ENCODE data around the gene FEM1C.

Gene FEM1C, protein sequence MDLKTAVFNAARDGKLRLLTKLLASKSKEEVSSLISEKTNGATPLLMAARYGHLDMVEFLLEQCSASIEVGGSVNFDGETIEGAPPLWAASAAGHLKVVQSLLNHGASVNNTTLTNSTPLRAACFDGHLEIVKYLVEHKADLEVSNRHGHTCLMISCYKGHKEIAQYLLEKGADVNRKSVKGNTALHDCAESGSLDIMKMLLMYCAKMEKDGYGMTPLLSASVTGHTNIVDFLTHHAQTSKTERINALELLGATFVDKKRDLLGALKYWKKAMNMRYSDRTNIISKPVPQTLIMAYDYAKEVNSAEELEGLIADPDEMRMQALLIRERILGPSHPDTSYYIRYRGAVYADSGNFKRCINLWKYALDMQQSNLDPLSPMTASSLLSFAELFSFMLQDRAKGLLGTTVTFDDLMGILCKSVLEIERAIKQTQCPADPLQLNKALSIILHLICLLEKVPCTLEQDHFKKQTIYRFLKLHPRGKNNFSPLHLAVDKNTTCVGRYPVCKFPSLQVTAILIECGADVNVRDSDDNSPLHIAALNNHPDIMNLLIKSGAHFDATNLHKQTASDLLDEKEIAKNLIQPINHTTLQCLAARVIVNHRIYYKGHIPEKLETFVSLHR

DNA sequence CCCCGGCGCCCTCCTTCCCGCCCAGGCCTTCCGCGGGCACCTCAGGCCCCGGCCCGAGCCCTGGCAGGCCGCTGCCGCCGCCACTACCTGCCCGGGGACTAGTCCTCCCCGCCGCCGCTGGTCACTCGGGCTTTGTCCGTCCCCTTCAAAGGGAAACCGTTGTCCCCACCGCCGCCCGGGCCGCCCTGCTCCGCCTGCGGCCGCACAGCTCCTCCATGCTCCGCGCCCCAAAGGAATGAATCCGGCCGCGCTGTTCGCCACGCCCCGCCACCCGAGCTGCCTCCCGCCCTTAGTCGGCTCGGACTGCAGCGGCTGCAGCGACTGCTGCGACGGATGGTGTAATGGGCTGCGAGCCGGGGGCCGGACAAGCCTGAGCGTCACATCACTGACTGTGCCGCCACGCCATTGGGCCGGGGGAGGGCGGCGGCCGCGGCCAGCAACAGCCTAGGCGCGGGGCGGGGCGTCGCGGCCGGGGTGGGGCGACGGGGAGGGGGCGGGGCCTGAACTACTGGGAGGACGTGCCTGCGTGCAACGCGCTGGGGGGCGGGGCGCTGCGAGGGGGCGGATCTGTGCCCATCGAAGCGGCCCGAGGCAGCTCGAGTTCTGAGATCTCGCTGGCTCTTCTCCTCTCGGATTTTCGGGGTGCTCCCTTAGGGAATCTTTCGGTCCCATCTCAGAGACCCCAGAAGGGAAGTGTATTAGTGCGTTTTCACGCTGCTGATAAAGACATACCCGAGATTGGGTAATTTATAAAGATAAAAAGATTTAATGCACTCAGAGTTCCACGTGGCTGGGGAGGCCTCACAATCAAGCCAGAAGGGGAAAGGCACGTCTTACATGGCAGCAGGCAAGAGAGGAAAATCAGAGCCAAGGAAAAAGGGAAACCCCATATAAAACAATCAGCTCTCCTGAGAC is at the start of gene FEM1C:
Gene FEM1C (minus strand): TSS at position 340 of the 915 bp plus-strand sequence. CDS start 1,282 bp downstream, outside the sequence.
- DNase-seq (ENCODE audit: low spot score): peak; percentile 94

DNA sequence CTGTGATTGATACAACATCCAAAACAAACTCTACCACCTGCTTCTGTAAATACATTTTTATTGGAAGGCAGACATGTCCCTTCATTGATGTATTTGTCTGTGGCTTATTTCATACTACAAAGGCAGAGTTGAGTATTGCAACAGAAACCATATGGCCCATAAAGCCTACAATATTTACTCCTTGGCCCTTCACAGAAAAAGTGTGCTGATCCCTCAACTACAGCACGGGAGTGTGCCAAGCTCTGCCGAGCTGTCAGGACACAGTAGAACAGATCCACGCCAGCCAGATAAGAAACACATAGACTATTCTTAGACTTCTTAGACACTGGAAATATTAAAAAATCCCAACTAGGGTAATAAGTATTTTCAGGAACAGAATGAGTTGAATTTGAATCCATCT is 44.5 kb upstream of the FEM1C start:
- no peak for DNase-seq (ENCODE audit: low spot score)

DNA sequence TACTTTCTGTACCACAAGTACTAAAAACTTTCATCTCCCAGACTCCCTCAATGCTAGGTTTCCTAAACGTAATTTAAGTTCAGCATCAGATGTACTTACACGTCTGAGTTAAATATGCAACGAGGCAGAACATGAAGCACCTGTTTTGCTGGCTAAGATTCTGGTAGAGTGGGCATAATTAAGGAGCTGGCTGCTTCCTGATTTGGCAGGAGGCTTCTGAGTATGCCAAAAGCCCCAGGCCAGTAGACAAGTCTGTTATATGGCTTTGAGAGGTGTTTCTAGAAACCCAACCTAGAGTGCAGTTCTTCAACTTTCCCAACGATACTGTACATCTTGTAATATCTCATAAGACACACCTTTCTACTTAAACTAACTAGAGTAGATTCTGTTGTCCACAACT is 44.1 kb upstream of the FEM1C start:
- DNase-seq (ENCODE audit: low spot score): no peak

DNA sequence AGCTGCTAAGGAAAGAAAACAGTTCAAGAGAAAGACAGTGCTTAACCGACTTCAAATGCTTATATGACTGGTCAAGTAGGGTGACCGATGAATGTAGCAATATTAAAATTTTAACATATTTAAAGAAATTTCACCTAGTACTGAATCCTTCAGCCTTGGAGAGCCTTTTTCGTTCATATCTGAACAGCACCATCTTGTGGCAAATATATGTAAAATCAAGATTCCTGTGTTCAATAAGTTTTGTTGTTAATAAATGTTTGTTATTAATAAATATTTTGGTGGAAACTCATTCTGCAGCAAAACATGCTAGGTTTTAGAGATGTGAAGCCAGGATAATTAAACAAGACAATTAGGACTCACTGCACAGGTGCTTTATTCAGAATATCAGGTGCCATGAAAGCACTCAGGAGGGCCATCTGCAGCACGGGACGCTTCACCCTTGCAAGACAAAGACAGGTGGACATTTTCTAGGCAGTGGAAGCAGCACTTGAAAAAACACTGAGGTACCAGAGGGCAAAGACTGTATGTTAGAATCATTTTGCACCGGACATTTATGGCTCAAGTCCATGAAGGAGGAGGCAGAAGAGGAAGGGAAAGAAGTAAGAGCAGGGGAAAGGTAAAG is 42.1 kb upstream of the FEM1C start:
- DNase-seq (ENCODE audit: low spot score): peak; percentile 56

DNA sequence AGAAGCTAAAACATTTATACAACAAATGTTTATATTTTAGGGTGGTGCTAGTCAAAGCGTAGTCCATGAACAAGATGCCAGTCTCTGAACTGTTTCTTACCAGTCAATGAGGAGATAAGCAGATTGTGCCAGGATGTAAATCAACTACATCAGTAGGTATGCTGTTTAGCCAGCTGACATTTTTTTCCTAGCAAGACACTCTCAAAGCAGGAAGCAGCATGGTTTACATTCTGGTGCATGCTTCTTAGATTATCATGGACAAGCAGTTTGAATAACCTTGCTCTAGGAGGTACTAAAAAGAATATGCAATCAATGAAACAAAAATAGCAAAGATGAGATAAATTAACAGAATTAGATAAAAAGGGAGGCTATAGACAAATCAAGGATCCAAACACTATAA is 40.7 kb upstream of the FEM1C start:
- DNase-seq (ENCODE audit: low spot score): no peak

DNA sequence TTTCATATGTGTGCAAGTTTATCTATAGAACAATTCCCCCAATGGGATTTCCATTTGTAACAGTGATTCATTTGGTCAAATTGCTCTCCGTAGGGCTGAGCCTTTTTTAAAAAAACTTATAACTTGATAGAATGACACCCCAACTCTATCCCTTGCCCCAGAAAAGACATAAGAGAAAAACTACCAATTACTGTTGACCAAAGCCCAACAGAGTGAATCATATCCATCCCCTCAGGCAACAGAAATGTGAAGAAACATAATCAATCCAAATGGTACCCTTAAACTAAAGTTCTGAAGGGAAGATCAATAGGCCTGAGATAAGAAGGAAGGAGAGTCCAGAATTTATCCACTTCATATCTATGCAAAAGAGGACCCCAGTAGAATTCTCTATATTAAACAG is 39.9 kb upstream of the FEM1C start:
- DNase-seq (ENCODE audit: low spot score): no peak

DNA sequence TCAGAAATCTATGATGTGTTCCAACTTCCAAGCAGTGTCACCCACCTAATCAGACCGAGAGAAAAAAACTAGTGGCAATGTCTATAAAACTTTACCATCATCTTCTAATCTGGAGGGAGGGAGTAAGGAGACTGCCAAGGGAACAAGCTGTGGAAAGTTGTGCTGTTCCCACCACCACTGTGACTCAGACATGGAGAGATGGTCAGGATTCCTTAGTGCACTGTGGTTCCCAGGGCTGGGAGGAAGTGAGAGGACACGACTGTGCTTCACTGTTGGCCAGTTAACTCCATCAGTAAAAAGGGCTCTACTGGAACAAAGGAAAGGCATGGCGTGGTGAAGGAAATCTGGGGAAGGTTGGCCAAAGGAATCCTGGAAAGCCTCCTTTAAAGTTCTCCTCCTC is 38.9 kb upstream of the FEM1C start:
- DNase-seq (ENCODE audit: low spot score): no peak

DNA sequence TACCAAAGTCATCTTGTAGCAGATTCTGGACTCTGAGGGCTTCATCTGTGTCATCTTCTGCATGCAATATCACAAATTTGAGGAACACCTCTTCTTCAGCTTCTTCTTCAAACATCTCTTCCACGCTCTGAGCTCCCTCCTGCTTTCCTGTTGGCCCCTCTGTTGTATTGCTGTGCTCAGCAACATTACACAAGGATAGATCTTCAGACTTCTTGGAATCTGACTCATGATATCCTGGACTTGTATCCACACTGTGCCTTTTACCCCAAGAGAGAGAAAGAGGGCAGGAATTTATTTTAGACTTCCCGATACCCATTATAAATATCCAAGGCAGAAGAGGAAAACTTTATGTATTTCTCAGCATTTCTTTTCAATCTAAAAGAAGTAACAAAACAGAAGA is 36.4 kb upstream of the FEM1C start:
- DNase-seq (ENCODE audit: low spot score): no peak

DNA sequence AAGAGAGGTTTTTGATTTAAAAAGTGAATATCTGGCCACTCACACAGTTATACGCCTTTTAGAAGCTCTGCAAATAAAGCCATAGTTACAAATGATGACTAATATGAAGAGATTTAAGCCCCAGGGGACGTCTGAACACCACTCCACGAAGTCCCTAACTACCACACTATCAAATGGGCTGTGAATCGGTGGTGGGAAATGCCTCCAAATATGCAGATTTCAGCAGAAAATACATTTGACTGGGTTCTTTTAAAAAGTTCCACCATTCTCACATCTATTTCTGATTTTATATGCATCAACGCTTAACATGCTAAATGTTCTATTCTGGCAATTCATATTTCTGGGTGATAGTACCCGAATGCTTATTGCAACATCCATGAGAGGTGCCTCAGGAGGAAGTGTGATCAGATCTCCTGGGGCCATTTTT is 35.2 kb upstream of the FEM1C start:
- DNase-seq (ENCODE audit: low spot score): no peak

DNA sequence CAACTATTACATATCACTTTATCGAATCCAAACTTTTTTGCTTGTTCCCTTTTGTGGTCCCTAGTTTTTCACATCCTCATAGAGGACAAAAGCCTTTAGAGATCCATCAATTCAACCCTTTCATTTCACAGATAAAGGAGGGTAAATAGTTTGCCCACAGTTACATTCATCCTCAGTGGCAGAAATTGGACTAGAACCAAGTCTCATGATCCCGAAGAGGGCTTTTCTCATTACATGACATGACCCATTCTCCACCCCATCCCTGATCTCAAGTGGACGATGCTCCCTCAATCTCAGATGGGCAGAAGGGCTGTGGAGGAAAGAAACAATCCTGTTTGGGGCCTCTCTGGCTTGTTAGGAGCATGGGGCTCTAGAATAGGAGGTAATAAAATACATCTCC is 34.6 kb upstream of the FEM1C start:
- DNase-seq (ENCODE audit: low spot score): no peak

DNA sequence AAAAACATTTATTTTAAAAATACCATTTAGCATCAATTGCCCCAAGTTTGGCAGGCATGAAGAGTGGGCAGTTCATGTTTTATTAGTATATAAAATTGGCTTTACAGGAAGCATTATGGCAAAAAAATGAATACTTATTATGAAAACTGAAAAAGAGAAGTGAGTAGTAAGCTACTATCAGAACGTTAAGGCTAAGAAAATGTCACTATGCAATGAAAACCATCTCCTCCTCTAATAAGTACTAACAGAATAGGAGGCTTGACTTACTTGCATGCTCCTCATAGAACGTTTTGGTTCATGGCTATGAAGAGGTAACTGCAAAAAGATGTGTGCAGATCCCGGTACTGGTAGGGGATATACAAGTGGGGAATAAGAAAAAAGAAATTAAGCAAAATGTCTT is 34.1 kb upstream of the FEM1C start:
- DNase-seq (ENCODE audit: low spot score): no peak

DNA sequence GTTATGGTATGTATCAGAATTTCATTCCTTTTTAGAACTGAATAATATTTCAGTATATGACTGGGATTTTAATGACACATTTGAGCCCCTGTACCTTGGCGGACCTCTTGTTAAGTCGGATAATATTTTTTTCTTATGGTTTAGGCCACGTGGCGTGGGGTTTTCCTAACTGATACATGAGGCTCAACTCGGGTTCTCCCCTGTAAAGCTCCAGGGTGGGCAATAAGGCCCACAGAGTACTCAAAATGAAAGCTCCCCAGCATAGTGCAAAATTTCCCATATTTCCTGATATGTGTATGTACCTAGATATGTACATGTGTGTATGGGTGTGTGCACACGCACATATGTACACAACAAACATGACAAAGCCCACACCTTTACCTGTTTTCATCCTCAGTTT is 33.2 kb upstream of the FEM1C start:
- DNase-seq (ENCODE audit: low spot score): no peak

DNA sequence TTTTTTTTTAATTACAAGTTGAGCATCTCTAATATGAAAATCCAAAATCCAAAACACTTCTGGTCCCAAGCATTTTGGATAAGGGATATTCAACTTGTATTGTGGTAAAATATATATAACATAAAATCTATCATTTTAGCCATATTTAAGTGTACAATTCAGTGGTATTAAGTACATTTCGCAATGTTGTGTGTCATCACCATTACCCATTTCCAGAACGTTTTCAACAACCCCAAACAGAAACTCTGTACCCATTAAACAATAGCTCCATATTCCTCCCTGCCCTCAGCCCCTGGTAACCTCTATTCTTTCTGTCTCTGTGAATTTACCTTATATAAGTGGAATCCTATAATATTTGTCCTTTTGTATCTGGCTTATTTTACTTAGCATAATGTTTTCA is 32.8 kb upstream of the FEM1C start:
- no peak for DNase-seq (ENCODE audit: low spot score)

DNA sequence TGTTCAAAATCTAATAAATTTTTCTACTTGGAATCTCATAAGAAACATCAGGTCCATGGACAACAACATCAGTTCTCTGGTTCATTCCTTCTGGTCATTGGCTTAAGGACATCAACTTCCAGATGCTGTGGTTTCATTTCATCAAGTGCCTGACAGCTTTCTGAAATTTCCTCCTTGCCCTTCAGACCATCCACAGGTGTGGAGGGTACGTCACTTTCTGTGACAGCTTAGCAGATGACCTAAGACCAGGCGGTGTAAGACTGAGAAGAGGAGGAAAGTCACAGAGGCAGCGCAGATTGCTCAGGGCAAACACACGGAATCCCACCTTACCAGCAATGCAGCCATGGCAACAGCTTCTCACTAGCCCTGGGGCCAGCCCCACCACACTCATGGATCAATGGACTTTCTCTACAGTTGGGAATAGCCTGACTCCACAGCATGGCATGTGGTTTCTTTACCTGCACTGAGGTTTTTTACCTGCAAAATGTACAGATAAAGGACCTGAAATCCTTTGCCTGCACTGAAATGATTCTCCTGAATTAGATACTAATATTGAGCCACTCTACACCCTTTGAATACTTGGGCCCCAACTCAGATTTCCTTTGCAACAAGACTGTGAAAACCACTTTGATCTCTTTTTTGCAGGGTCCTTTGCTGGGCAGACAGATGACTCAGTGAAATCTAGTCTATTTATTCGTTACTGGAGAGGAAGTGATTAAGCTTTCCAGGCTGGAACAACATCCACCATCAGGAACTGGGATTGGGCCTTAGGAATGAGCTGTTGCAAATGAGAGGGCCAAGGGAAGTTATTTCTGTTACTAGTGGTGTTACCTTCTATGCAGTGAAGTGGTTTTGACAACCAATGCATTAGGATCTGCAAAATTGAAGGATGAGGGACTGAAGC is 30.8 kb upstream of the FEM1C start:
- DNase-seq (ENCODE audit: low spot score): no peak

DNA sequence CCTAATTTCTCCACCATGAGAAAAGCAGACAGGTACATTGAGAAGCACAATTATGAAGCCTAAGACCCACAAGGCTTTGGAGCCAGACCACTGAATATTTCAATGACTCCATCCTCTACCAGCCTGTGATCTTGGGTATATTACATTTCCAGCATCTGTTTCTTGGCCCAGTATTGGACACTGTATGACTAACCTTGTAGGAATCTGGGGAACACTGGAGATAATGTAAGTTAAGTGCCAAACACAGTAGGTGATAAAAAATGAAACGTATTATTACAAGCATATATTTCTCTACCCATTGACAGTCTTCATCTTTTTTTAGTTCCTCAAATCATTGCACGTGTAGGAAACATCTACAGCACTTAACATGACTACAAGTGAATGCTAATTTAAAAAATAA is 28.6 kb upstream of the FEM1C start:
- DNase-seq (ENCODE audit: low spot score): no peak

DNA sequence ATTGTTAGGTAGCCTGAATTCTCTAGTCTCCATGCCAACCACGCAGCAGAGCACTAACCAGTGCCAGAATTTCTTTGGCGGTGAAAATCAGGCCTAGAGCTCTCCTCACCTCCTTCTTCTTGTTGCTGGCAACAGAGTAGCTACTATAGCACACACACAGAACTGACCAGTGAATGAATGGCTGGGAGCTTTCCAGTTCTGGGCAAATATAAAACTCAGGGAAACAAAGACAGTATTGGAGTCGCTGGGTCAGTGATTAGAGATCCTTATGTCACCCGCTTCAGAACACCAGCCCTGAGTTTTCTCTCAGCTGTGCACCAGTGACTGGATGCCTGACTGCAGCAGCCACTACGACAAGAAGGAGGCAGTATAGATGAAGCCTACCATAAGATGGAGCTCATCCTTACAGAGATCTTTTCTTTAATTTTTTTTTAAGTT is 26.9 kb upstream of the FEM1C start:
- DNase-seq (ENCODE audit: low spot score): no peak

DNA sequence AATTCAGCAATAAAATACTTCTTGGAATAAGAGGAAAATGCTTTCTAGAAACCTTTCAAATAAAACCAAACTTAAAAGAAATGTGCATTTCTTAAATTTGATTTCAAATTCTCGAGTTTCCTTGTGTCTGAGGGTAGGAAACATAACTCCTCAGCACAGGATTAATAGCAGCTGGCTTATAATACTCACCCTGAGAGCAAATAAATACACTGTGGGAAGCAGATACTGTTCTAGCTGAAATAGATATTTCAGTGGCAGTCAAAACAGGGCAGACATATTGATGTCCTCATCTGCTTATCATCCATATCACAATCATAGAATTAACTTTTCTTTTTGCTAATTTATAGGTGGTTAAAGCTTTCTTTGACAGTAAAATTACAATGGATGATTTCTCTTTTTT is 24.1 kb upstream of the FEM1C start:
- no peak for DNase-seq (ENCODE audit: low spot score)

DNA sequence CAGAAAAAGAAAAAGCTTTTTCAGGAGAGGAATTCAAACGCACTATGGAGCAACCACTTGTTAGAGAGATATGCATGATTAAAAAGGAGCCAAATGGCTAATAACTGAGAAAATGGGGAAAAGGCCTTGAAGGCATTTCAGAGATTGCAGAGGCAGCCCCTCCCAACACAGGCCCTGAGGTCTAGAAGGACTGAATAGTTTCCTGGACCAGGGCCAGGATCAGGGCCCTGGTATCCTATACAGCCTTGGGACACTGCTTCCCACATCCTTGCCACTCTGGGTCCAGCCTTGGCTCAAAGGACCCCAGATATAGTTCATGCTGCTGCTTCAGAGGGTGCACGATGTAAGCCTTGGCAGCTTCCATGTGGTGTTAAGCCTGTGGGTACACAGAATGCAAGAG is 20.7 kb upstream of the FEM1C start:
- DNase-seq (ENCODE audit: low spot score): no peak

DNA sequence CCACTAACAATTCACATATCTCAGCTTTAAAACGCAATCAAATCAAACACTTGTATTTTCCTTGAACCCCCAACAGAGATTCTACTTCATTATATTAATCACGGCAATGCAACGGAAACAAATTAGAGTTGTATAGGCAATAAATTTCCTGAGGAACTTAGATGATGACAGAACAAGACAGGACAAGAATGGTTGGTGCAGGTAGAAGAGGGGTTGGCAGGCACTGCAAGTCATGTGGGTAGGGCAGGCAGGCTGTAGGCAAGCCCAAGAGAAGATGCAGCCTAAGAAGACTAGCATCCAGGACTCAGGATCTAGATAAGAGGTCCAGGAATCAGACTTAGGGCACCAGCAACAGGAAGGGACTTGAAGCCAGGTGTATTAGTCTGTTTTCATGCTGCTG is 16.6 kb upstream of the FEM1C start:
- no peak for DNase-seq (ENCODE audit: low spot score)

DNA sequence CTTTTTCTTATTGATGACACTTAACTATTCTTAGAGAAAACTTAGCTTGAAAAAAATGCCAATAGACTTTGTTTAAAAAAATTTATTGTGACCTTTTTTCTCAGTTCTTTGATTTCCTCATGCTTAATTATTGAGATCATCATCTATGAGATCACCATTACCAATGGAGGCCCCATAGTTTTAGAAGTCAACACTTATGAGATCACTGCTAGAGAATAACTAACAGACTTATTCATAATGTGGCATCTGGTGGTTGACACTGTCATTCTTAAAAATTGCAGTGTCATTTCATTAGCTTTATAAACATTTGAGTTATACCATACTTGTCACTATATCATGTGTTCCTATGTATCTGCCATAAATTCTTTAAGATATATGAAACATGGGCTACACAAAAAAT is 14.9 kb upstream of the FEM1C start:
- no peak for DNase-seq (ENCODE audit: low spot score)

DNA sequence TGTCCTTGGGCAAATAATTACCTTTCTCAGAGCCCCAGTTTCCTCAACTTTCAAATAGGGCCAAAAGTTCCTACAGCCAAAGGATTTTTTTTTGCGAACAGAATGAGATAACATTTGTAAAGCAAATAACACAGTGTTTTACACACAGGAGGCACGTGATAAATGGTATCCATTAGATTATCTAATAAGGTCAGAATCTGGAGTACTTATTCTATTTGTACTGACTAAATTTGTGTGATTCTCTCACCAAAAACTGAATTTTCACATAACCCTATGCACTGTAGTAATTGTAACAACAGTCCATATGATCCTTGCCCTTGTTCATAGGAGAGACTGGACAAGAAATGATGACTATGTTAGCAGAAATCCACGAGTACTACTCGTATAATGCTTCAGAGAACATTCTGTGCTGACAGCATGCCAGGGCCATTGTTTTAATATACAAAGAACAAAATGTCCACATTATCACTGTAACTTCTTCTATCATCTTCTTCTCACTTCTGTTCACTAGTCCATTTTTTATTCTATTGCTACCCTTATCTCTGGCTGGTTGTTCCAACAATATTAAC is 13.9 kb upstream of the FEM1C start:
- DNase-seq (ENCODE audit: low spot score): no peak
